Placental pericyte (primary cell): Measurements from ENCODE around the gene SYAP1. TPM values are rescaled to one million over a fixed set of nuclear protein-coding genes. Genes with fewer than 3 reads are reported as not detected.

Source experiments
- small RNA-seq: library from RNA; depleted of rRNA; stranded (forward); fragments of <200 nt; gene quantifications from one replicate; pipeline ENCODE3, GENCODE V24; 2012; ENCODE audit warnings: low replicate concordance
- total RNA-seq: library from RNA; depleted of rRNA; stranded (reverse); fragments of >200 nt; gene quantifications from 2 replicates; pipeline ENCODE4 v1.2.3, GENCODE V29; 2012

Gene SYAP1, protein sequence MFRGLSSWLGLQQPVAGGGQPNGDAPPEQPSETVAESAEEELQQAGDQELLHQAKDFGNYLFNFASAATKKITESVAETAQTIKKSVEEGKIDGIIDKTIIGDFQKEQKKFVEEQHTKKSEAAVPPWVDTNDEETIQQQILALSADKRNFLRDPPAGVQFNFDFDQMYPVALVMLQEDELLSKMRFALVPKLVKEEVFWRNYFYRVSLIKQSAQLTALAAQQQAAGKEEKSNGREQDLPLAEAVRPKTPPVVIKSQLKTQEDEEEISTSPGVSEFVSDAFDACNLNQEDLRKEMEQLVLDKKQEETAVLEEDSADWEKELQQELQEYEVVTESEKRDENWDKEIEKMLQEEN
- 28.2 and 37.8 TPM in 2 replicates for total RNA-seq

DNA sequence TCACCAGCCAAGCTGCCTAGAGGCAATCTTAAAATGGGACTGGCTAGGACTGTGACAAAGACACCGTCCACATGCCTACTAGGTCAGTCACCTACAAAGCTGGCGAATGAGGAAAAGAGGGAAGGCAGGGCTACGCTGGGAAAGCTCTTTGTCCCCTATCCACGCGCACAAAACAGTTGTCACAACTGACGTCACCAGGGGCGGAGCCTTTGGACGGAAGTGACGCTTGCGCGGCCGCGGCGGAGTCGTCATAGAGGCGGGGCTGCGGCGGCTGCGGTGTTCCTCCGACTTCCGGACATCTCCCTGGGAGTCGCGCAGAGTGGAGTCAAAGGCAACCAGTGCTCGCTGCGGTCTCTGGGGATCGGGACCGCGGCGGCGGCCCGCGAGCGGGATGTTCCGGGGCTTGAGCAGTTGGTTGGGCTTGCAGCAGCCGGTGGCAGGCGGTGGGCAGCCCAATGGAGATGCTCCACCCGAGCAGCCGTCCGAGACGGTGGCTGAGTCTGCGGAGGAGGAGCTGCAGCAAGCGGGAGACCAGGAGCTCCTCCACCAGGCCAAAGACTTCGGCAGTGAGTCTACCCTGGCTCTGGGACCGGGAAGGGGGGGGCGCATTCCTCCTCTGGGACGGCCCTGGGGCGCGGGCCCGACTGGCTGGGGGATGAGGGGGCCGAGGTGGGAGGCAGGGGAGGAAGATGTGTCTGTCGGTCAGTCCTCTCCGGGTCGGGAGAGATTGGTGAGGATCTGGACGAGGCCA, at the start of gene SYAP1:
Gene SYAP1, plus strand, starts transcription at position 279 of the 751 bp plus-strand sequence. Its CDS starts 113 bp downstream, at position 392.

DNA sequence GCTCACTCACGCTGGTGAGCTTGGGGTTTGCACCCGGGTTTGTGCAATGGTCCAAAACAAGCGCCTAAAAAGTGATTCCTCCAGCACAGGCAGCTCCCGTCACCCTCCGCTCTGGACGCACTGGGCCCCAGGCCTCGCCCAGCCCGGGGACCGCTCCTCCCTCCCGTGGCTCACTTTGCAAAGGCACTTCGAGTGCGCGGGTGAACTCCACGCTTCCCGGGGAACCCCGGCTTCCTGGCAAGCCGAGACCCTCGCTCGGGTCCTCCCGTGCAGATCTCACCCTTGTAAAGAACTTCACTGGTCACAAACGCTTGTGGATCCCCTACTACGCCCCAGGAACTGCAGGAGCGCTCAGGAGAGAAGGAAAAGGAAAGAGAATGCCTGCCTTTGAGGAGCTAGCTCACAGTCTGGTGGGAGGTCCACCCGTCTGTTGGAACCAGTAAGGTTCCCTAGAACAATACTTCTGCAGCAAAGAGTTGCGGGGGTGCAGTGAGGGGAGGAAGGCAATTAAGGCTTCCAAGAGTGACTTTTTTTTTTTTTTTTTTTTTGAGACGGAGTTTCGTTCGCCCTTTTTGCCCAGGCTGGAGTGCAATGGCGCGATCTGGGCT, 6.8 kb upstream of the SYAP1 start, which contains the start of gene CTPS2:
Gene CTPS2, minus strand, starts transcription at position 122 of the 608 bp plus-strand sequence. CDS start 9,767 bp downstream, outside the sequence.

DNA sequence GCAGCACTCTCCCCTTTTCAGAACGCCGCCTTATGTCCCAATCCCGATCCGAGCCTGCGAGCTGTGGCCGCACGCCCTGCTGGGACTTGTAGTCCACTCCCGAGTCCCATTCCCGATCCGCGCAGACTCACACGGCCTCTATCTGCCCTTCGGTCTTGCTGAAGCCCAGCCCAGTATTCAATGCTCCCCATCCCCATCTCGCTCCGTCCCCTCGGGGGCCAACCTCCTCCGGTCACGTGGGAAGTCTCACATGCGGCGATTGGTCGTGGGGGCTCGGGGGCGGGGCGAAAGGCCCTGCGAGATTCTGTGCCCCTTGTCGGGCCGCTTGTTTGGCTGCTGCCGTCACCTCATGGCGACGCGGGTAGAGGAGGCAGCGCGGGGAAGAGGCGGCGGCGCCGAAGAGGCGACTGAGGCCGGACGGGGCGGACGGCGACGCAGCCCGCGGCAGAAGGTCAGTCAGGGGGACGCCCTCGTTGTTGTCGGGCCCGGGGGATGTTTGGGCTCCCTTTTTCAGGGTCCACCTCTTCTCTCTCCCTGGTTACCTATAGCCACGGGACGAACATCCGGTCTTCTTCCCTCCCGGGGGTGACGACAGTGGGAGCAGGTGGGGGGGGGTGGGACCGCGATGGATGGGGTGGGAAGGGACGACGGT, 66.9 kb downstream of the SYAP1 start, which contains the start of gene TXLNG:
Gene TXLNG, plus strand, starts transcription at position 328 of the 652 bp plus-strand sequence. Its CDS starts 22 bp downstream, at position 350.

Small RNA genes within 50 kb of the gene (small RNA-seq; reads per million reads assigned to genes)
- not detected for gene RNU7-56P
- not detected for gene RPL12P49

Other genes with a start within 250 kb of the SYAP1 start
- gene S100G, start 69.5 kb upstream of the SYAP1 start, total RNA-seq: not detected in 2 replicates
- 5.3 and 13.9 TPM in 2 replicates for gene CTPS2, start 6.9 kb upstream of the SYAP1 start, total RNA-seq
- gene TXLNG, start 66.9 kb downstream of the SYAP1 start, total RNA-seq: 8.6 and 14.2 TPM in 2 replicates
- 101 and 118 TPM in 2 replicates for gene RBBP7, start 150.8 kb downstream of the SYAP1 start, total RNA-seq
- gene REPS2, start 227.0 kb downstream of the SYAP1 start, total RNA-seq: 0.14 and 0.66 TPM in 2 replicates